CD8-positive, alpha-beta memory T cell (primary cell): Measurements from ENCODE around the gene TMEM43. TPM values are rescaled to one million over a fixed set of nuclear protein-coding genes. Genes with fewer than 3 reads are reported as not detected.

Experiments
- CTCF ChIA-PET: fragments of 350-600 bp; sonication (Branson Sonifier 250); formaldehyde crosslinking; loops from one replicate; lab custom pipeline; 2021; ENCODE audit warnings: antibody characterized with exemption; lab: Charles Lee
- POLR2A ChIA-PET: fragments of 350-600 bp; sonication (Branson Sonifier 250); formaldehyde crosslinking; loops from one replicate; lab custom pipeline; 2021; ENCODE audit warnings: antibody characterized with exemption; lab: Charles Lee
- DNase-seq, 5 donors: peaks; one replicate each; pipeline versions ENCODE4 v3.0.0 to v3.0.0-alpha.2; 2020 to 2022; ENCODE audit warnings: mixed read lengths in 1 of 5
- H3K27ac ChIP-seq: one replicate; pipeline ENCODE4 v1.7.0; 2013; ENCODE audit warnings: low read depth, mild to moderate bottlenecking, low read length, moderate library complexity
- H3K27me3 ChIP-seq: 2 replicates; pipeline ENCODE4 v1.7.0; 2013; ENCODE audit warnings: low read length, mild to moderate bottlenecking; ENCODE audit not compliant: insufficient read depth, poor library complexity, severe bottlenecking
- H3K36me3 ChIP-seq: 2 replicates; pipeline ENCODE4 v1.7.0; 2013; ENCODE audit warnings: mild to moderate bottlenecking, low read length, moderate library complexity; ENCODE audit not compliant: insufficient read depth
- H3K4me1 ChIP-seq: 2 replicates; pipeline ENCODE4 v1.7.0; 2013; ENCODE audit warnings: mild to moderate bottlenecking, low read length, moderate library complexity; ENCODE audit not compliant: insufficient read depth
- H3K4me3 ChIP-seq: 2 replicates; pipeline ENCODE4 v1.7.0; 2013; ENCODE audit warnings: mild to moderate bottlenecking, low read length
- H3K9me3 ChIP-seq: 2 replicates; pipeline ENCODE4 v1.7.0; 2013; ENCODE audit warnings: mild to moderate bottlenecking, low read length
- H3K27ac Mint-ChIP-seq, 8 donors: one replicate each; pipeline ENCODE4 v1.8.0; 2020 to 2021; ENCODE audit warnings: mixed read lengths in 8 of 8, mild to moderate bottlenecking in 6 of 8, inconsistent platforms in 3 of 8, moderate library complexity in 3 of 8
- H3K27me3 Mint-ChIP-seq, 2 donors: one replicate each; pipeline ENCODE4 v1.8.0; 2020 to 2021; ENCODE audit warnings: mixed read lengths in 2 of 2, mild to moderate bottlenecking in 1 of 2, moderate library complexity in 1 of 2
- H3K36me3 Mint-ChIP-seq, 3 donors: one replicate each; pipeline ENCODE4 v1.8.0; 2020 to 2021; ENCODE audit warnings: mixed read lengths in 3 of 3, inconsistent platforms in 1 of 3, mild to moderate bottlenecking in 1 of 3
- H3K4me1 Mint-ChIP-seq, 3 donors: one replicate each; pipeline ENCODE4 v1.8.0; 2020 to 2021; ENCODE audit warnings: mixed read lengths in 3 of 3, inconsistent platforms in 1 of 3, mild to moderate bottlenecking in 1 of 3
- H3K4me3 Mint-ChIP-seq, 7 donors: one replicate each; pipeline ENCODE4 v1.8.0; 2020 to 2021; ENCODE audit warnings: mixed read lengths in 7 of 7, mild to moderate bottlenecking in 6 of 7, moderate library complexity in 4 of 7, inconsistent platforms in 2 of 7
- H3K9me3 Mint-ChIP-seq, 5 donors: one replicate each; pipeline ENCODE4 v1.8.0; 2020 to 2022; ENCODE audit warnings: mixed read lengths in 5 of 5, mild to moderate bottlenecking in 3 of 5, moderate library complexity in 2 of 5, inconsistent platforms in 1 of 5
- polyA plus RNA-seq: library from polyadenylated mRNA; unstranded; fragments of 300-500 nt; fragmentation: Illumina TruSeq; gene quantifications from one replicate; pipeline ENCODE4 v1.2.3, GENCODE V29; 2021
- total RNA-seq, 2 experiments: library from RNA; stranded (reverse); gene quantifications; one replicate each; pipeline ENCODE4 v1.2.3, GENCODE V29; 2021

TMEM43 gene
- total and polyA plus RNA-seq, 3 experiments from 2014 or later, result 48.8 to 75.3 (median 49.4) TPM

DNA sequence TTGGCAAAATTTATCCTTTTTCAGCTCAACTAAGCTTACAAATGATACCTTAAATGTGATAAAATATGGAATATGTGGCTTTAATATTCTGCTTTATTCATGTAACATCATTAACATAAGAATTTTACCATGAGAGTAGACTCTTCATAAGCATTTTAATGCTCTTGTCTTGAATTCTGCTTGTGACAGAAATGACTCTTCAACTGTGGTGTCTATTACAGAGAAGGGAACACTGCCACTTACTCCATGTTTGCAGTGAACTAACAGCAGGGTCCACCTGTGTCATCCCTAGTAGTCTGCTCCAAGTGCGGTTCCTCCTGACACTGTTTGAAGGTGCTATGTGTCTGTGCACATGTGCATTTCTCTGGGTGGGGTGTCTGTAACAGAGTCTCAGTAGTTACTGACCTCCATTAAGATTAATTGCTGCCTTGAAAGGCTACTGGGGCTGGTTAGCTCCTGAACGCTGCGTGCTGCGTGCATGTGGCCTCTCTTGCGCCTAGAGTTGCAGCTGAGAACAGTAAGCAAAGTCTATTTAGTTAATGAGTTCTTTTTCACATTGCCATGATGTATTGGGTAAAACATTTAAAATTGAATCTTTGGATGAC, 62.1 kb downstream of the TMEM43 start:
- Mint-ChIP-seq H3K9me3 (no peaks in the 10 kb centered on the region), H3K27ac (peak overlapping the region in 1 of 8 donors; percentile 6), H3K4me3 (no peak overlapping the region), H3K27me3 (no peaks in the 10 kb centered on the region), H3K4me1 (peaks cover 48 to 77% (median 68%) of the 10 kb centered on the region in 3 donors), H3K36me3 (peaks cover 19 to 73% (median 32%) of the 10 kb centered on the region in 3 donors)
- no peak for DNase-seq
- H3K9me3 ChIP-seq, result no peaks in the 10 kb centered on the region
- peaks cover 22% of the 10 kb centered on the region for H3K36me3 ChIP-seq
- H3K27ac ChIP-seq, result no peak overlapping the region
- no peak overlapping the region for H3K4me3 ChIP-seq
- POLR2A ChIA-PET, result no interaction called here
- CTCF ChIA-PET, result interaction anchor here (1.7 kb wide), 1 partner anchor 16 kb away, joined by 4 read pairs; no protein-coding TSS in a partner anchor
- no peaks in the 10 kb centered on the region for H3K4me1 ChIP-seq
- no peaks in the 10 kb centered on the region for H3K27me3 ChIP-seq

DNA sequence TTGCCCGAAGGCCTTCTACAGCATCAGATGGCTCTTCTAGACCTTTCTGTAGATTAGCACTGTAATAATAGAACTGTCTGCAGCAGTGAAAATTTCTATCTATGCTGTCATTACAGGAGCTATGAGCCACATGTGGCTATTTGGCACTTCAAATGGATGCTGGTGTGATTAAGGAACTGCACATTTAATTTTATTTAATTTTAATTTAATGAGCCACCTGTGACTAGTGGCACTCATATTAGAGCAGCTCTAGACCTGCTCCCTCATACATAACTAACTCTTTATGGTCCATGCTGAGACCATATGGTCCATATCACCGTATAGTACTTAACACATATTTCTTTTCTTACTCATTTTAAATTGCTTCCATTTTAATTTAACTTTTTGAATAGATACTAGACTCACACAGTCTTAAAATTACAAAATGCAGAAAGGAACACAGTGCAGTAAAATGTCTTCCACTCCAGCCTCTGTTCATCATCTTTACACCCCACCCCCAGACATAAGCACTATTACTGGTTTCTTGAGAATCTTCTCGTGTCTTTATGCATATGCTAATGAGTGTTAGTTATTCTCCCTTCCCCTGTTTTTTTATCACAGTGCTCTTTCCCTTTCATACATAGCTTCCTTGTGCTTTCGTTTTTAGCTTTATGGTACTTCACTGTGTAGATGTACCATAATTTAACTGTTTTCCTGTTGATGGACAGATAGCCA, 63.3 kb downstream of the TMEM43 start:
- peak overlapping the region in 1 of 7 donors; percentile 65 for H3K4me3 Mint-ChIP-seq

More for the DNA sequence above, 63.3 kb downstream of the TMEM43 start:
- no peaks in the 10 kb centered on the region for H3K9me3 ChIP-seq
- CTCF ChIA-PET, result interaction anchor here (1.6 kb wide), 1 partner anchor 15 kb away, joined by 5 read pairs; no protein-coding TSS in a partner anchor
- POLR2A ChIA-PET, result no interaction called here
- Mint-ChIP-seq H3K27me3 (no peaks in the 10 kb centered on the region), H3K36me3 (peaks cover 19 to 60% (median 32%) of the 10 kb centered on the region in 3 donors), H3K4me1 (peaks cover 55 to 78% (median 69%) of the 10 kb centered on the region in 3 donors), H3K9me3 (no peaks in the 10 kb centered on the region), H3K27ac (peak overlapping the region in 2 of 8 donors; percentile 12 to 20)
- H3K36me3 ChIP-seq, result peaks cover 9% of the 10 kb centered on the region
- H3K4me3 ChIP-seq, result no peak overlapping the region
- H3K27ac ChIP-seq, result no peak overlapping the region
- H3K27me3 ChIP-seq, result no peaks in the 10 kb centered on the region
- no peaks in the 10 kb centered on the region for H3K4me1 ChIP-seq
- DNase-seq, result no peak

Other genes with a start within 250 kb of the TMEM43 start
- gene WNT7A, start 245.0 kb upstream of the TMEM43 start, total RNA-seq, result under 1 TPM; 0.31 to 0.38 TPM
- 1.5 TPM for gene WNT7A, start 245.0 kb upstream of the TMEM43 start, polyA plus RNA-seq
- gene CHCHD4, start 182 bp upstream of the TMEM43 start, total RNA-seq, result 10 to 100 TPM; 21.7 to 21.8 TPM
- 13.9 TPM for gene CHCHD4, start 182 bp upstream of the TMEM43 start, polyA plus RNA-seq
- 10 to 100 TPM; 38.8 to 38.9 TPM for gene XPC, start 53.5 kb downstream of the TMEM43 start, total RNA-seq
- gene XPC, start 53.5 kb downstream of the TMEM43 start, polyA plus RNA-seq, result 44.0 TPM
- 10 to 100 TPM; 25.8 to 26.6 TPM for gene LSM3, start 53.8 kb downstream of the TMEM43 start, total RNA-seq
- gene LSM3, start 53.8 kb downstream of the TMEM43 start, polyA plus RNA-seq, result 22.9 TPM